ENCODE measurements around the gene HOGA1.

Gene HOGA1

GRCh38 chr10:97590748-97591495 lies 6.7 kb downstream of the HOGA1 start:
- no peak overlapping the region for H3K27ac ChIP-seq (ENCODE audit: poor library complexity, severe bottlenecking)
- H3K4me3 ChIP-seq (ENCODE audit: severe bottlenecking), result no peak overlapping the region
- no peak for TF ChIP-seq CTCF (IDR thresholded peaks at IDR 0.05; ENCODE audit: poor library complexity, severe bottlenecking)
- H3K27me3 ChIP-seq (ENCODE audit: insufficient read depth, poor library complexity, severe bottlenecking), result no peaks in the 10 kb centered on the region
- peaks cover 4% of the 10 kb centered on the region for H3K4me1 ChIP-seq (ENCODE audit: insufficient read depth, poor library complexity, severe bottlenecking)
- DNase-seq (ENCODE audit: low spot score) (no peak), ATAC-seq (ENCODE audit: low read depth) (no peak)
- H3K36me3 ChIP-seq (ENCODE audit: low read depth), result no peaks in the 10 kb centered on the region
- no peaks in the 10 kb centered on the region for H3K9me3 ChIP-seq (ENCODE audit: severe bottlenecking)

DNA sequence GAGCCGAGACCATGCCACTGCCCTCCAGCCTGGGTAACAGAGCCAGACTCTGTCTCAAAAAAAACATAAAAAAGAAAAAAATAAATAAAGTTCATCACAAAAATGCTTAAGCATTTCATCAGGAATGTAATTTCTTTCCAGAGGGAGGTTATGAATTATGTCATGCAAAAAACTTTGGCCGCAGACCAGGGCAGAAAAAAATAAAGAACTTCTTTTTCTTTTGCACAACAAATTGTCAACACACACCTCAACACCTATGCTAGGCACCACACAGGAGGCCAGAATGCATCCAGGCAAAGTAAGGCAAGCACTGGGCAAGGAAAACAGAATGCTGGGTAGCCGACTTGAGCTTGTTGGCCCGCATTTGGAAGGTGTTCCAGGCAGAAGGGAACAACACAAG lies 9.2 kb downstream of the HOGA1 start:
- Histone ChIP-seq H3K36me3 (ENCODE audit: low read depth) (no peaks in the 10 kb centered on the region), H3K27me3 (ENCODE audit: insufficient read depth, poor library complexity, severe bottlenecking) (no peaks in the 10 kb centered on the region), H3K27ac (ENCODE audit: poor library complexity, severe bottlenecking) (no peak overlapping the region), H3K9me3 (ENCODE audit: severe bottlenecking) (no peaks in the 10 kb centered on the region), H3K4me1 (ENCODE audit: insufficient read depth, poor library complexity, severe bottlenecking) (peaks cover 22% of the 10 kb centered on the region), H3K4me3 (ENCODE audit: severe bottlenecking) (no peak overlapping the region)
- ATAC-seq (ENCODE audit: low read depth), result no peak
- TF ChIP-seq CTCF (IDR thresholded peaks at IDR 0.05; ENCODE audit: poor library complexity, severe bottlenecking), result no peak
- no peak for DNase-seq (ENCODE audit: low spot score)

- H3K9me3 ChIP-seq (ENCODE audit: severe bottlenecking), result no peaks in the 10 kb centered on the region
- peak; percentile 92 for ATAC-seq (ENCODE audit: low read depth)
- no peak for TF ChIP-seq CTCF (IDR thresholded peaks at IDR 0.05; ENCODE audit: poor library complexity, severe bottlenecking)
These were observed 12.2 kb downstream of the HOGA1 start for GRCh38 chr10:97596101-97597082.

DNA sequence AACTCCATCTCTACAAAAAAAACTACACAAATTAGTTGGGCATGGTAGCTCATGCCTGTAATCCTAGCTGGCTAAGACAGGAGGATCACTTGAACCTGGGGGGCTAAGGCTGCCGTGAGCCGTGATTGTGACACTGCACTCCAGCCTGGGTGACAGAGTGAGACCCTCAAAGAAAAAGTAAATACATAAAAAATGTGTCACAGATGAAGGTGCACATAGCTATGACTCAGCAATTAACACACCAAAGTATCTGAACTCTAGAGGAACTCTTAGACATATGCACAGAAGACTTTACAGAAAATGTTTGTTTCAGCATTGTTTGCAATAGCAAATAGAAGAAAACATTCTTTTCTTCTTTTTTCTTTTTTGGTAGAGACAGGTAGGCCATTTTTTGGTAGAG lies 13.6 kb downstream of the HOGA1 start:
- DNase-seq (ENCODE audit: low spot score), result no peak
- H3K4me1 ChIP-seq (ENCODE audit: insufficient read depth, poor library complexity, severe bottlenecking), result peaks cover 22% of the 10 kb centered on the region

More at GRCh38 chr10:97596101-97597082, 12.2 kb downstream of the HOGA1 start:
- DNase-seq (ENCODE audit: low spot score), result no peak
- H3K4me3 ChIP-seq (ENCODE audit: severe bottlenecking), result no peak overlapping the region
- H3K4me1 ChIP-seq (ENCODE audit: insufficient read depth, poor library complexity, severe bottlenecking), result peaks cover 22% of the 10 kb centered on the region
- no peaks in the 10 kb centered on the region for H3K27me3 ChIP-seq (ENCODE audit: insufficient read depth, poor library complexity, severe bottlenecking)
- no peaks in the 10 kb centered on the region for H3K36me3 ChIP-seq (ENCODE audit: low read depth)
- H3K27ac ChIP-seq (ENCODE audit: poor library complexity, severe bottlenecking), result peak overlapping the region; percentile 63

More for the DNA sequence above, 13.6 kb downstream of the HOGA1 start:
- Histone ChIP-seq H3K4me3 (ENCODE audit: severe bottlenecking) (no peak overlapping the region), H3K36me3 (ENCODE audit: low read depth) (no peaks in the 10 kb centered on the region), H3K27ac (ENCODE audit: poor library complexity, severe bottlenecking) (peak overlapping the region; percentile 63), H3K9me3 (ENCODE audit: severe bottlenecking) (no peaks in the 10 kb centered on the region), H3K27me3 (ENCODE audit: insufficient read depth, poor library complexity, severe bottlenecking) (no peaks in the 10 kb centered on the region)
- no peak for ATAC-seq (ENCODE audit: low read depth)
- TF ChIP-seq CTCF (IDR thresholded peaks at IDR 0.05; ENCODE audit: poor library complexity, severe bottlenecking), result no peak
